Measurements from ENCODE around the gene SELENOK.
A peak's percentile ranks its signal among the peaks of the same experiment; 100 is the strongest.

SELENOK gene

GRCh38 chr3:53850895-53851294 is 40.8 kb downstream of the SELENOK start:
- DNase-seq (ENCODE audit: extremely low spot score) = no peak
- POLR2A ChIA-PET = no interaction called here
- CTCF ChIA-PET = no interaction called here
- TF ChIP-seq FOXM1 (IDR thresholded peaks at IDR 0.05; ENCODE audit: borderline replicate concordance) (no peak), ZNF384 (IDR thresholded peaks at IDR 0.05) (no peak), HDGF (IDR thresholded peaks at IDR 0.05; ENCODE audit: borderline replicate concordance) (no peak), ELF4 (IDR thresholded peaks at IDR 0.05) (no peak), CTBP1 (IDR thresholded peaks at IDR 0.05; ENCODE audit: borderline replicate concordance) (no peak), TARDBP (IDR thresholded peaks at IDR 0.05) (no peak), SP1 (IDR thresholded peaks at IDR 0.05) (no peak), BHLHE40 (IDR thresholded peaks at IDR 0.05; ENCODE audit: borderline replicate concordance) (no peak), ARNT (IDR thresholded peaks at IDR 0.05) (no peak), NFRKB (IDR thresholded peaks at IDR 0.05) (no peak), PKNOX1 (IDR thresholded peaks at IDR 0.05) (no peak), FOXK2 (IDR thresholded peaks at IDR 0.05) (no peak), SUZ12 (IDR thresholded peaks at IDR 0.05) (no peak), LEF1 (IDR thresholded peaks at IDR 0.05; ENCODE audit: borderline replicate concordance) (no peak), FOXA1 (IDR thresholded peaks at IDR 0.05) (no peak), L3MBTL2 (conservative IDR thresholded peaks at IDR 0.05) (no peak)

- ChIA-PET POLR2A (no interaction called here), CTCF (no interaction called here)
- TF ChIP-seq ZNF384 (IDR thresholded peaks at IDR 0.05) (no peak), FOXM1 (IDR thresholded peaks at IDR 0.05; ENCODE audit: borderline replicate concordance) (no peak), CTBP1 (IDR thresholded peaks at IDR 0.05; ENCODE audit: borderline replicate concordance) (no peak), TARDBP (IDR thresholded peaks at IDR 0.05) (no peak), L3MBTL2 (conservative IDR thresholded peaks at IDR 0.05) (no peak), PKNOX1 (IDR thresholded peaks at IDR 0.05) (no peak), ELF4 (IDR thresholded peaks at IDR 0.05) (no peak), HDGF (IDR thresholded peaks at IDR 0.05; ENCODE audit: borderline replicate concordance) (no peak), FOXK2 (IDR thresholded peaks at IDR 0.05) (no peak), NFRKB (IDR thresholded peaks at IDR 0.05) (no peak)
- no peak for DNase-seq (ENCODE audit: extremely low spot score)
Measured at GRCh38 chr3:53849916-53850315, 41.7 kb downstream of the SELENOK start.

GRCh38 chr3:53846851-53847155 is 44.9 kb downstream of the SELENOK start:
- POLR2A ChIA-PET = no interaction called here
- TF ChIP-seq L3MBTL2 (conservative IDR thresholded peaks at IDR 0.05) = 0 out of 2 replicates have a peak, but pooled peaks have one; percentile 7
- TF ChIP-seq NFRKB (IDR thresholded peaks at IDR 0.05) = no peak
- no peak for TF ChIP-seq FOXA1 (IDR thresholded peaks at IDR 0.05)
- TF ChIP-seq ELF4 (IDR thresholded peaks at IDR 0.05) = no peak
- TF ChIP-seq SUZ12 (IDR thresholded peaks at IDR 0.05) = no peak
- CTCF ChIA-PET = no interaction called here
- DNase-seq (ENCODE audit: extremely low spot score) = no peak

GRCh38 chr3:53846134-53846850 is 45.4 kb downstream of the SELENOK start, which contains the start of the genes CHDH and IL17RB:
Gene CHDH (minus strand): TSS chr3:53846419. CDS start chr3:53824008, 22,411 bp downstream.
Gene IL17RB (plus strand): TSS chr3:53846568. CDS start chr3:53846589, 21 bp downstream.
- CTCF ChIA-PET = no interaction called here
- POLR2A ChIA-PET = interaction anchor here (1.2 kb wide), 1 partner anchor 45 kb away, joined by 4 read pairs; the partner anchor contains the start of gene SELENOK
- peak; percentile 81 for DNase-seq (ENCODE audit: extremely low spot score)
- no peak for TF ChIP-seq CTBP1 (IDR thresholded peaks at IDR 0.05; ENCODE audit: borderline replicate concordance)
- no peak for TF ChIP-seq NFRKB (IDR thresholded peaks at IDR 0.05)
- no peak for TF ChIP-seq BHLHE40 (IDR thresholded peaks at IDR 0.05; ENCODE audit: borderline replicate concordance)
- no peak for TF ChIP-seq SP1 (IDR thresholded peaks at IDR 0.05)
- peak; percentile 67; the same call in 1 of the 2 replicates for TF ChIP-seq FOXM1 (IDR thresholded peaks at IDR 0.05; ENCODE audit: borderline replicate concordance)
- TF ChIP-seq L3MBTL2 (conservative IDR thresholded peaks at IDR 0.05) = peak; percentile 97
- TF ChIP-seq PKNOX1 (IDR thresholded peaks at IDR 0.05) = no peak
- TF ChIP-seq ZNF384 (IDR thresholded peaks at IDR 0.05) = no peak
- TF ChIP-seq ARNT (IDR thresholded peaks at IDR 0.05) = no peak
- no peak for TF ChIP-seq FOXA1 (IDR thresholded peaks at IDR 0.05)
- TF ChIP-seq LEF1 (IDR thresholded peaks at IDR 0.05; ENCODE audit: borderline replicate concordance) = peak; percentile 82
- TF ChIP-seq TARDBP (IDR thresholded peaks at IDR 0.05) = no peak

- POLR2A ChIA-PET = interaction anchor here (0.5 to 1.2 kb wide), 6 partner anchors 11 to 498 kb away, joined by 3 to 4 read pairs (median 3); partner anchors contain the start of genes DCP1A and SELENOK
- CTCF ChIA-PET = interaction anchor here (0.7 kb wide), 1 partner anchor 46 kb away, joined by 3 read pairs; no protein-coding TSS in a partner anchor
- no peak for TF ChIP-seq PKNOX1 (IDR thresholded peaks at IDR 0.05)
- no peak for DNase-seq (ENCODE audit: extremely low spot score)
Measured at GRCh38 chr3:53845881-53846133, 45.9 kb downstream of the SELENOK start.
